ENCODE results near the gene HTR2A.

GRCh38 chr13:46881621-46882020 lies 15.2 kb downstream of the HTR2A start:
- TF ChIP-seq, protein P1, sequence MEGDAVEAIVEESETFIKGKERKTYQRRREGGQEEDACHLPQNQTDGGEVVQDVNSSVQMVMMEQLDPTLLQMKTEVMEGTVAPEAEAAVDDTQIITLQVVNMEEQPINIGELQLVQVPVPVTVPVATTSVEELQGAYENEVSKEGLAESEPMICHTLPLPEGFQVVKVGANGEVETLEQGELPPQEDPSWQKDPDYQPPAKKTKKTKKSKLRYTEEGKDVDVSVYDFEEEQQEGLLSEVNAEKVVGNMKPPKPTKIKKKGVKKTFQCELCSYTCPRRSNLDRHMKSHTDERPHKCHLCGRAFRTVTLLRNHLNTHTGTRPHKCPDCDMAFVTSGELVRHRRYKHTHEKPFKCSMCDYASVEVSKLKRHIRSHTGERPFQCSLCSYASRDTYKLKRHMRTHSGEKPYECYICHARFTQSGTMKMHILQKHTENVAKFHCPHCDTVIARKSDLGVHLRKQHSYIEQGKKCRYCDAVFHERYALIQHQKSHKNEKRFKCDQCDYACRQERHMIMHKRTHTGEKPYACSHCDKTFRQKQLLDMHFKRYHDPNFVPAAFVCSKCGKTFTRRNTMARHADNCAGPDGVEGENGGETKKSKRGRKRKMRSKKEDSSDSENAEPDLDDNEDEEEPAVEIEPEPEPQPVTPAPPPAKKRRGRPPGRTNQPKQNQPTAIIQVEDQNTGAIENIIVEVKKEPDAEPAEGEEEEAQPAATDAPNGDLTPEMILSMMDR (IDR thresholded peaks at IDR 0.05; ENCODE audit: extremely low read depth in 1 of 2, insufficient read depth in 1 of 2, low read depth in 1 of 2, low read length in 2 of 2) = no peak
- TF ChIP-seq POLR2A (IDR thresholded peaks at IDR 0.05; ENCODE audit: low read depth, low read length) (no peak), MAX (IDR thresholded peaks at IDR 0.05; ENCODE audit: insufficient read depth, insufficient read length) (no peak), POLR2AphosphoS5 (IDR thresholded peaks at IDR 0.05; ENCODE audit: insufficient read depth, low read depth, low read length) (no peak), MYC (IDR thresholded peaks at IDR 0.05; ENCODE audit: low read depth, low read length) (no peak), JUN (IDR thresholded peaks at IDR 0.05; ENCODE audit: borderline replicate concordance, insufficient read depth, insufficient read length, low read depth) (no peak), EZH2 (IDR thresholded peaks at IDR 0.05; ENCODE audit: borderline replicate concordance, low read depth, low read length, severe bottlenecking) (no peak)
